ENCODE data around the gene CDC42BPB. TPM values are rescaled to one million over a fixed set of nuclear protein-coding genes. Genes with fewer than 3 reads are reported as not detected.

CDC42BPB gene
- total RNA-seq, 1 experiment from 2014 or later, result 103 TPM

- Histone ChIP-seq H2BK20ac (ENCODE audit: low read depth, low read length, poor library complexity, severe bottlenecking) (no peak overlapping the region), H2BK120ac (ENCODE audit: low read depth, low read length, poor library complexity, severe bottlenecking) (no peak overlapping the region), H3K4me1 (ENCODE audit: insufficient read depth, low read length) (no peaks in the 10 kb centered on the region), H3K79me2 (ENCODE audit: insufficient read depth, low read length) (no peaks in the 10 kb centered on the region), H4K5ac (ENCODE audit: insufficient read length, low read depth, low read length) (no peak overlapping the region), H2BK5ac (ENCODE audit: insufficient read length, low read length) (no peak overlapping the region), H2BK12ac (ENCODE audit: insufficient read length, low read depth, low read length) (no peak overlapping the region), H3K56ac (ENCODE audit: insufficient read length, low read depth, low read length) (no peak overlapping the region), H3K18ac (ENCODE audit: insufficient read length, low read depth, low read length) (no peak overlapping the region), H4K8ac (replicated peaks; ENCODE audit: insufficient read length, low read depth, low read length) (no peak overlapping the region), H2AFZ (ENCODE audit: low read length) (no peak overlapping the region), H3K9me3 (ENCODE audit: control insufficient read depth, low read depth, low read length) (no peaks in the 10 kb centered on the region), H4K20me1 (ENCODE audit: control insufficient read depth, insufficient read depth, insufficient read length) (no peaks in the 10 kb centered on the region), H3K27me3 (ENCODE audit: insufficient read depth, low read length) (no peaks in the 10 kb centered on the region), H3K4ac (ENCODE audit: low read depth, low read length) (no peak overlapping the region), H3K23me2 (ENCODE audit: insufficient read length, low read depth, low read length, poor library complexity, severe bottlenecking) (no peaks in the 10 kb centered on the region), H2AK5ac (ENCODE audit: insufficient read length, low read length) (no peak overlapping the region), H3K9ac (ENCODE audit: extremely low read depth, insufficient read length, low read length) (no peak overlapping the region), H2BK15ac (ENCODE audit: low read depth, low read length) (no peak overlapping the region), H3K23ac (ENCODE audit: insufficient read length, low read depth, low read length) (no peak overlapping the region), H3K27ac (ENCODE audit: insufficient read length, low read depth, low read length) (no peak overlapping the region), H3T11ph (ENCODE audit: low read length) (no peak overlapping the region), H3K4me2 (ENCODE audit: insufficient read depth, insufficient read length, low read length) (no peak overlapping the region), H3K14ac (ENCODE audit: insufficient read depth, low read length) (no peak overlapping the region), H3K79me1 (ENCODE audit: insufficient read depth, low read depth, low read length, poor library complexity, severe bottlenecking) (no peaks in the 10 kb centered on the region), H4K91ac (ENCODE audit: insufficient read length, low read depth, low read length) (no peak overlapping the region)
- TF ChIP-seq CTCF (conservative IDR thresholded peaks at IDR 0.05), result no peak
- Mint-ChIP-seq H3K27ac (peak overlapping the region in 2 of 3 experiments; percentile 39 to 72; a peak in 3 of 7 replicates), H3K36me3 (ENCODE audit: insufficient read depth in 1 of 3, low read depth in 3 of 3) (peaks cover 23 to 84% (median 81%) of the 10 kb centered on the region in 3 experiments; a peak in 6 of 7 replicates), H3K27me3 (ENCODE audit: low read depth) (no peaks in the 10 kb centered on the region), H3K9me3 (no peaks in the 10 kb centered on the region), H3K4me3 (no peak overlapping the region), H3K4me1 (peaks cover 0 to 6% of the 10 kb centered on the region in 2 experiments; a peak in 1 of 4 replicates)
- WGBS (ENCODE audit: extremely low coverage, insufficient read length, low lambda C conversion rate), result no CpG with 5 or more reads among the region's 6 CpGs
- no peak for DNase-seq
Measured at GRCh38 chr14:102952276-102952675, 105.1 kb downstream of the CDC42BPB start.

Measured in H9 (cell line).